HepG2 (cell line): ENCODE results near the gene SKI. TPM values are rescaled to one million over a fixed set of nuclear protein-coding genes. Genes with fewer than 3 reads are reported as not detected.

Source experiments
- AHR ChIP-seq: IDR thresholded peaks from 2 replicates; pipeline ENCODE4 v1.6.1; 2018; ENCODE audit warnings: missing genetic modification reagents, missing compliant biosample characterization
- ARNT2 ChIP-seq: sonication (generic); formaldehyde crosslinking; IDR thresholded peaks from 2 replicates; pipeline ENCODE4 v1.8.0; 2022; ENCODE audit warnings: mild to moderate bottlenecking, low read depth, missing genetic modification reagents, moderate library complexity
- BRF2 ChIP-seq: sonication (generic); formaldehyde crosslinking; IDR thresholded peaks from 2 replicates; pipeline ENCODE4 v1.8.1; 2022; ENCODE audit warnings: mild to moderate bottlenecking, missing genetic modification reagents
- CEBPB ChIP-seq: IDR thresholded peaks from 2 replicates; pipeline ENCODE4 v1.6.1; 2011; ENCODE audit warnings: low read depth, low read length, improper control_type of control experiment, borderline replicate concordance
- HDAC1 ChIP-seq: sonication (generic); formaldehyde crosslinking; IDR thresholded peaks from 2 replicates; pipeline ENCODE4 v1.5.1; 2020; ENCODE audit warnings: mild to moderate bottlenecking, missing genetic modification reagents
- NONO ChIP-seq, 2 experiments: fragments of 450-650 bp in 1 of 2; sonication (generic) in 1 of 2; formaldehyde crosslinking in 1 of 2; IDR thresholded peaks in 1 of 2; conservative IDR thresholded peaks in 1 of 2; 2 replicates each; pipeline versions ENCODE4 v1.6.1 to v1.8.0; 2017 to 2022; ENCODE audit warnings: mild to moderate bottlenecking in 1 of 2, missing genetic modification reagents in 1 of 2, moderate library complexity in 1 of 2
- ONECUT2 ChIP-seq: sonication (generic); formaldehyde crosslinking; IDR thresholded peaks from 2 replicates; pipeline ENCODE4 v1.4.0; 2020; ENCODE audit warnings: missing genetic modification reagents
- SAFB2 ChIP-seq: sonication (generic); formaldehyde crosslinking; IDR thresholded peaks from 2 replicates; pipeline ENCODE4 v1.5.1; 2020; ENCODE audit warnings: missing genetic modification reagents, low read depth, mild to moderate bottlenecking, borderline replicate concordance
- SNAPC2 ChIP-seq: sonication (generic); formaldehyde crosslinking; IDR thresholded peaks from 2 replicates; pipeline ENCODE4 v1.8.1; 2022; ENCODE audit warnings: mild to moderate bottlenecking, missing genetic modification reagents
- SRF ChIP-seq: IDR thresholded peaks from 2 replicates; pipeline ENCODE4 v1.6.1; 2011; ENCODE audit warnings: mild to moderate bottlenecking, low read depth, low read length, moderate library complexity
- UBTF ChIP-seq: sonication (generic); formaldehyde crosslinking; IDR thresholded peaks from 2 replicates; pipeline ENCODE4 v1.4.0; 2020; ENCODE audit warnings: mild to moderate bottlenecking, missing genetic modification reagents
- ZNF432 ChIP-seq: sonication (generic); formaldehyde crosslinking; IDR thresholded peaks from 2 replicates; pipeline ENCODE4 v1.5.0; 2020; ENCODE audit warnings: missing genetic modification reagents, mild to moderate bottlenecking, borderline replicate concordance
- ZNF557 ChIP-seq: sonication (generic); formaldehyde crosslinking; IDR thresholded peaks from 2 replicates; pipeline ENCODE4 v1.4.0; 2020; ENCODE audit warnings: missing genetic modification reagents
- polyA plus RNA-seq, 8 experiments: library from polyadenylated mRNA; depleted of rRNA in 3 of 8; stranded (reverse) in 7 of 8; unstranded in 1 of 8; fragments of >200 nt; fragmentation: Illumina TruSeq in 4 of 8; extraction: Trizol in 4 of 8; gene quantifications; 2 replicates each; pipeline versions ENCODE4 v1.2.1 to v1.2.3, GENCODE V29; 2011 to 2016; ENCODE audit warnings: low read depth in 4 of 8, missing spikeins in 1 of 8, mixed read lengths in 1 of 8; ENCODE audit not compliant: insufficient read depth in 1 of 8
- total RNA-seq, 5 experiments: library from RNA; depleted of rRNA; stranded (reverse); fragments of >200 nt; fragmentation: Illumina TruSeq; extraction: Trizol; gene quantifications; 2 replicates each; pipeline ENCODE4 v1.2.3, GENCODE V29; 2016; ENCODE audit warnings: low read depth in 1 of 5
- TF ChIP-seq, protein P1 (sequence below): sonication (generic); formaldehyde crosslinking; IDR thresholded peaks from 2 replicates; pipeline ENCODE4 v1.5.0; 2020; ENCODE audit warnings: mild to moderate bottlenecking, missing genetic modification reagents, borderline replicate concordance
- TF ChIP-seq, protein P2 (sequence below): sonication (generic); formaldehyde crosslinking; IDR thresholded peaks from 2 replicates; pipeline ENCODE4 v1.4.0; 2020; ENCODE audit warnings: missing genetic modification reagents
- TF ChIP-seq, protein P3 (sequence below): sonication (generic); formaldehyde crosslinking; IDR thresholded peaks from 2 replicates; pipeline ENCODE4 v1.4.0; 2020; ENCODE audit warnings: missing genetic modification reagents, borderline replicate concordance

The SKI gene
- total and polyA plus RNA-seq, 2 of the 13 experiments (the other 11 are each of a cell fraction or from before 2014, with no cell fraction given): 4.7 to 6.9 TPM

- no peak for TF ChIP-seq ZNF432 (CRISPR knock-in tag)
- TF ChIP-seq ONECUT2 (CRISPR knock-in tag): no peak
- no peak for TF ChIP-seq BRF2 (CRISPR knock-in tag)
- TF ChIP-seq, protein P1, sequence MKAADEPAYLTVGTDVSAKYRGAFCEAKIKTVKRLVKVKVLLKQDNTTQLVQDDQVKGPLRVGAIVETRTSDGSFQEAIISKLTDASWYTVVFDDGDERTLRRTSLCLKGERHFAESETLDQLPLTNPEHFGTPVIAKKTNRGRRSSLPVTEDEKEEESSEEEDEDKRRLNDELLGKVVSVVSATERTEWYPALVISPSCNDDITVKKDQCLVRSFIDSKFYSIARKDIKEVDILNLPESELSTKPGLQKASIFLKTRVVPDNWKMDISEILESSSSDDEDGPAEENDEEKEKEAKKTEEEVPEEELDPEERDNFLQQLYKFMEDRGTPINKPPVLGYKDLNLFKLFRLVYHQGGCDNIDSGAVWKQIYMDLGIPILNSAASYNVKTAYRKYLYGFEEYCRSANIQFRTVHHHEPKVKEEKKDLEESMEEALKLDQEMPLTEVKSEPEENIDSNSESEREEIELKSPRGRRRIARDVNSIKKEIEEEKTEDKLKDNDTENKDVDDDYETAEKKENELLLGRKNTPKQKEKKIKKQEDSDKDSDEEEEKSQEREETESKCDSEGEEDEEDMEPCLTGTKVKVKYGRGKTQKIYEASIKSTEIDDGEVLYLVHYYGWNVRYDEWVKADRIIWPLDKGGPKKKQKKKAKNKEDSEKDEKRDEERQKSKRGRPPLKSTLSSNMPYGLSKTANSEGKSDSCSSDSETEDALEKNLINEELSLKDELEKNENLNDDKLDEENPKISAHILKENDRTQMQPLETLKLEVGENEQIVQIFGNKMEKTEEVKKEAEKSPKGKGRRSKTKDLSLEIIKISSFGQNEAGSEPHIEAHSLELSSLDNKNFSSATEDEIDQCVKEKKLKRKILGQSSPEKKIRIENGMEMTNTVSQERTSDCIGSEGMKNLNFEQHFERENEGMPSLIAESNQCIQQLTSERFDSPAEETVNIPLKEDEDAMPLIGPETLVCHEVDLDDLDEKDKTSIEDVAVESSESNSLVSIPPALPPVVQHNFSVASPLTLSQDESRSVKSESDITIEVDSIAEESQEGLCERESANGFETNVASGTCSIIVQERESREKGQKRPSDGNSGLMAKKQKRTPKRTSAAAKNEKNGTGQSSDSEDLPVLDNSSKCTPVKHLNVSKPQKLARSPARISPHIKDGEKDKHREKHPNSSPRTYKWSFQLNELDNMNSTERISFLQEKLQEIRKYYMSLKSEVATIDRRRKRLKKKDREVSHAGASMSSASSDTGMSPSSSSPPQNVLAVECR (CRISPR knock-in tag): no peak
- no peak for TF ChIP-seq SNAPC2
- TF ChIP-seq CEBPB: no peak
- TF ChIP-seq AHR (CRISPR knock-in tag): no peak
- TF ChIP-seq SRF: no peak
- TF ChIP-seq SAFB2 (CRISPR knock-in tag): no peak
- no peak for TF ChIP-seq ZNF557
- 0 out of 2 replicates have a peak, but pooled peaks have one; percentile 45 for TF ChIP-seq ARNT2
- TF ChIP-seq HDAC1: 0 out of 2 replicates have a peak, but pooled peaks have one; percentile 10
- no peak for TF ChIP-seq NONO (IDR thresholded peaks at IDR 0.05)
- no peak for TF ChIP-seq NONO (CRISPR knock-in tag; conservative IDR thresholded peaks at IDR 0.05)
- TF ChIP-seq, protein P2, sequence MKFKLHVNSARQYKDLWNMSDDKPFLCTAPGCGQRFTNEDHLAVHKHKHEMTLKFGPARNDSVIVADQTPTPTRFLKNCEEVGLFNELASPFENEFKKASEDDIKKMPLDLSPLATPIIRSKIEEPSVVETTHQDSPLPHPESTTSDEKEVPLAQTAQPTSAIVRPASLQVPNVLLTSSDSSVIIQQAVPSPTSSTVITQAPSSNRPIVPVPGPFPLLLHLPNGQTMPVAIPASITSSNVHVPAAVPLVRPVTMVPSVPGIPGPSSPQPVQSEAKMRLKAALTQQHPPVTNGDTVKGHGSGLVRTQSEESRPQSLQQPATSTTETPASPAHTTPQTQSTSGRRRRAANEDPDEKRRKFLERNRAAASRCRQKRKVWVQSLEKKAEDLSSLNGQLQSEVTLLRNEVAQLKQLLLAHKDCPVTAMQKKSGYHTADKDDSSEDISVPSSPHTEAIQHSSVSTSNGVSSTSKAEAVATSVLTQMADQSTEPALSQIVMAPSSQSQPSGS (CRISPR knock-in tag): no peak
- peak; percentile 44; the same call in 1 of the 2 replicates for TF ChIP-seq UBTF (CRISPR knock-in tag)
- TF ChIP-seq, protein P3, sequence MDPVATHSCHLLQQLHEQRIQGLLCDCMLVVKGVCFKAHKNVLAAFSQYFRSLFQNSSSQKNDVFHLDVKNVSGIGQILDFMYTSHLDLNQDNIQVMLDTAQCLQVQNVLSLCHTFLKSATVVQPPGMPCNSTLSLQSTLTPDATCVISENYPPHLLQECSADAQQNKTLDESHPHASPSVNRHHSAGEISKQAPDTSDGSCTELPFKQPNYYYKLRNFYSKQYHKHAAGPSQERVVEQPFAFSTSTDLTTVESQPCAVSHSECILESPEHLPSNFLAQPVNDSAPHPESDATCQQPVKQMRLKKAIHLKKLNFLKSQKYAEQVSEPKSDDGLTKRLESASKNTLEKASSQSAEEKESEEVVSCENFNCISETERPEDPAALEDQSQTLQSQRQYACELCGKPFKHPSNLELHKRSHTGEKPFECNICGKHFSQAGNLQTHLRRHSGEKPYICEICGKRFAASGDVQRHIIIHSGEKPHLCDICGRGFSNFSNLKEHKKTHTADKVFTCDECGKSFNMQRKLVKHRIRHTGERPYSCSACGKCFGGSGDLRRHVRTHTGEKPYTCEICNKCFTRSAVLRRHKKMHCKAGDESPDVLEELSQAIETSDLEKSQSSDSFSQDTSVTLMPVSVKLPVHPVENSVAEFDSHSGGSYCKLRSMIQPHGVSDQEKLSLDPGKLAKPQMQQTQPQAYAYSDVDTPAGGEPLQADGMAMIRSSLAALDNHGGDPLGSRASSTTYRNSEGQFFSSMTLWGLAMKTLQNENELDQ: no peak
Observed at GRCh38 chr1:2316451-2316961, 88.4 kb downstream of the SKI start (continued).
